GM21717 (cell line): ENCODE results near the gene ELAVL3.
"Not testable (repeated sequence)": the region's sequence is repeated elsewhere in the genome, so short reads cannot be mapped to it uniquely, and the experiment has no call there.

Experiments
- ATAC-seq: cut with Tn5 transposase; IDR thresholded peaks from one replicate; pipeline ENCODE4 v1.9.1; 2021; ENCODE audit warnings: mild to moderate bottlenecking, moderate library complexity; ENCODE audit not compliant: unreplicated experiment

ELAVL3 gene

GRCh38 chr19:11410682-11411081 is 70.2 kb downstream of the ELAVL3 start:
- ATAC-seq, result no peak

- no peak for ATAC-seq
These were observed 72.3 kb downstream of the ELAVL3 start for GRCh38 chr19:11408591-11408990.

GRCh38 chr19:11406703-11407236 is 74.1 kb downstream of the ELAVL3 start:
- not testable (repeated sequence) for ATAC-seq

- no peak for ATAC-seq
These were observed 74.8 kb downstream of the ELAVL3 start for GRCh38 chr19:11405846-11406643.

- ATAC-seq, result no peak
These were observed 76.1 kb downstream of the ELAVL3 start for GRCh38 chr19:11404588-11405222.

GRCh38 chr19:11401808-11402543 is 78.9 kb downstream of the ELAVL3 start:
- ATAC-seq, result no peak
